Measurements from ENCODE around the gene CD84.
A peak's percentile ranks its signal among the peaks of the same experiment; 100 is the strongest.
"Not testable (repeated sequence)": the region's sequence is repeated elsewhere in the genome, so short reads cannot be mapped to it uniquely, and the experiment has no call there.

CD84 gene

GRCh38 chr1:160567858-160568682 lies 11.2 kb downstream of the CD84 start:
- DNase-seq, result peak; percentile 72

DNA sequence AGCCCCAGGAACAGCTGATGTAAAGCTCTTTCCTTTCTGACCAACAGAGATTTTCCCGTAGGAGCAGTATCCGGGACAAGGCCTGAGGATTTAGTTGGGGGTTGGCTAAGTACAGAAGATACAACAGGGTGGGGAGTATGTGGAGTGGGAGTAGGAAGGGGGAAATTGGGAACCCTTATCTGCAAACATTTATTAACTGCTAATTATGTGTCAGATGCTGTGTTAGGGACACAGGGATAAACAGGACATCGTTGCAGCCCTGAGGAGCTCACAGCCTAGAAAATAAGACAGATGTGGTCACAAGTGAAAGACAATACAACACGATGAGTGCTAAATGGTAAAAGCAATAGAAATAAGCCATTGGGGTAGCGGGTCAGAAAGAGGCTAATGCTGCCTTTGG lies 12.0 kb downstream of the CD84 start:
- no peak for DNase-seq

- no peak for DNase-seq
Observed at GRCh38 chr1:160565564-160565963, 13.7 kb downstream of the CD84 start.

DNA sequence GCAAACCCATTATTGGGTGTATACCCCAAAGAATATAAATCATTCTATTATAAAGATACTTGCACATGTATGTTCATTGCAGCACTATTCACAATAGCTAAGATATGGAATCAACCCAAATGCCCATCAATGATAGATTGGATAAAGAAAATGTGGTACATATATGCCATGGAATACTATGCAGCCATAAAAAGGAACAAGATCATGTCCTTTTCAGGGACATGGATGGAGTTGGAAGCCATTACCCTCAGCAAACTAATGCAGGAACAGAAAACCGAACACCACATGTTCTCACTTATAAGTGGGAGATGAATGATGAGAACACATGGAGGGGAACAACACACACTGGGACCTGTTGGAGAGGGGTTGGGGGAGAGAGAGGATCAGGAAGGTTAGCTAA lies 16.1 kb downstream of the CD84 start:
- DNase-seq, result not testable (repeated sequence)

GRCh38 chr1:160562745-160563144 lies 16.6 kb downstream of the CD84 start:
- not testable (repeated sequence) for DNase-seq

GRCh38 chr1:160560806-160561205 lies 18.5 kb downstream of the CD84 start:
- no peak for DNase-seq

GRCh38 chr1:160560045-160560705 lies 19.1 kb downstream of the CD84 start:
- no peak for DNase-seq

DNA sequence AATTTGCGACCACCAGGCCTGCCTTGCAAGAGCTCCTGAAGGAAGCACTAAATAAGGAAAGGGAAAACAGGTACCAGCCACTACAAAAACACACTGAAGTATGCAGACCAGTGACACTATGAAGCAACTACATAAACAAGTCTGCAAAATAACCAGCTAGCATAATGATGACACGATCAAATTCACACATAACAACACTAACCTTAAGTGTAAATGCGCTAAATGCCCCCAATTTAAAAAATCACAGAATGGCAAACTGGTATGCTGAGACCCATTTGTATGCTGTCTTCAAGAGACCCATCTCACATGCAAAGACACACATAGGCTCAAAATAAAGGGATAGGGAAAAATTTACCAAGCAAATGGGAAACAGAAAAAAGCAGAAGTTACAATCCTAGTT lies 19.9 kb downstream of the CD84 start:
- DNase-seq, result not testable (repeated sequence)

GRCh38 chr1:160558660-160559380 lies 20.5 kb downstream of the CD84 start:
- DNase-seq, result no peak

- DNase-seq, result no peak
Observed at GRCh38 chr1:160553778-160554177, 25.5 kb downstream of the CD84 start.

DNA sequence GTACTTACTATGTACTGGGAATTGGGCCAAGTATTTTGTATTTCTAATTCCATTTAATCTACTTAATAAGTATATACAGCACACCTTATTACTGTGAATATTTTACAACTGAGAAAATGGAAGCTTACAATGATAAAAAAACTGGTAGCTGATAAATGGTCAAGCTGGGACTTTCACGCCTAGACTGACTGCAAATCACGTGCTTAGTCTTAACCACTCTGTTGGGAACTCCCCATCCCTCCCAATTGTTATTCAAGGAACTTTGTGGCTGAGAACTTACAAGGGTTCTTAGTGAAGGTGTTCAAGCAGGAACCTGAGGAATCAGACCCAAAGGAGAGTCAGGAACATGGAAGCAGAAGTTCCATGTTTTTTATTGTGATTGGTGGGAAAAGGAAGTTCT lies 26.9 kb downstream of the CD84 start:
- DNase-seq, result no peak

DNA sequence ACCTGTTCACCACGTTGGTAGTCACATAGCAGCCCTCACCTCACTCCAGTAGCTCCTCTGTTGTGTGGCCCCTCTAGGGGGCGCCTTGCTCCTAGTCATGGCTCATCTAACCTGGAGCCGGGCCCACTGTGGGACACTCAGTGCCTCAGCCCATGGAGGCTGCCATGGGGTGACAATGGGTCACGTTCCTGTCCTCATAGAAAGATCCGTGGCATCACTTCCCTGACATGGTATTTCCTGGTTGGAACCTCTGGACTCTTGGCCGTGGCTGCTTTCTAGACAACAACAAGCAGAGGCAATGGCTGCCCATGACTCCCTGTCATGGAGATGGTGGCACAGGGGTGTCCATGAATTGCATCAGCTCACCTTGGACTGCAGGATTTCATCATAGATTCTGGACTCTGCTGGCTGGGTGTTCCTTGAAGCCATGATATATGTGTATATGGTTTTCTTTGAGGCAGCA lies 28.7 kb downstream of the CD84 start:
- DNase-seq, result peak; percentile 75

DNA sequence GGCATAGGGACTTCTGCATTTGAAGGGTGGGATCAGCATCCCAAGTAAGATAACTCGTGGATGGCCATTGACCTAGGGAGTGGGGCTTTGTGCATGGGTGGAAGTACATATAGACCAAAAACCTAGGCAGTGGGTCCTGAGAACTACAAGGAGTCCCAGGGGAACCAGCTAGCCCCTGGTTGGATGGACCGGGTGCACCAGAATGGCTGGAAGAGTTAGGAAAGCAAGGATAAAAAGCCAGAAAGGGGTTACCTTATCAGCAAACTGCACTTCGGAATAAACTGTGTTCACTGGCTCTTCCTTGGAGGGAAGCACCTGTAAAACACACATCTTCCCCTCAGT lies 29.7 kb downstream of the CD84 start:
- no peak for DNase-seq

DNA sequence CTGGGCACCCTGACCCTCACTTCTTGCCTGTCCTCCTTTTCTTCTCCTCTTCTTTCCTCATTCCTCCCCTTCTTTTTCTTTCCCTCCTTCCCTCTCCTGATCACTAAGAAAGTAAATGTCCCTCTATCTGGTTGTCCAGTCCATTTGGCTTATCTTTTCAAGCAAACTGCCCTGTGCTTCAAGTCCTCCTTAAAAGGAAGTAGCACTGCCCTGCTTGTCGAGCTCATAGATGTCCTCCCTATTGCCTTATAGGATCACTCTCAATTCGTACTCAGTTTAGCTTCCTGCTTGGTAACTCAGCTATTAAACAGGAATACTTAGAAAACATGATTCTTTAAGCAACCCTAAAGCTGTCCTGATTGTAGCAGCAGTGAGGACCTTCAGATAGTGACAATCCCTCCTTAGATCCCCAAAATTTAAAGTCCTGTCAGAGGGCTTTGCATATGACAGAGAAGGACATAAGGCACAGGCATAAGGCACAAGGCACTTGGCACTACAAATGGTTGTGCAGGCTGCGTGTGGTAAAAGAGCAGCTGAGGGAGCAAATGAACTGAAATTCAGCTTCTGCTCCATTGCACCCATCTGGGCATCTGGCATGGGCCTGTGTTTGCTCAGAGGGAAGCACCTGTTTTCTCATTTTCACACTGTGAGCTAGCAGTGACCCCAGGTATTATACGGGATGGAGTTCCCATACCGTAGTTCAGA lies 30.2 kb downstream of the CD84 start:
- no peak for DNase-seq

GRCh38 chr1:160548183-160548582 lies 31.1 kb downstream of the CD84 start:
- no peak for DNase-seq

DNA sequence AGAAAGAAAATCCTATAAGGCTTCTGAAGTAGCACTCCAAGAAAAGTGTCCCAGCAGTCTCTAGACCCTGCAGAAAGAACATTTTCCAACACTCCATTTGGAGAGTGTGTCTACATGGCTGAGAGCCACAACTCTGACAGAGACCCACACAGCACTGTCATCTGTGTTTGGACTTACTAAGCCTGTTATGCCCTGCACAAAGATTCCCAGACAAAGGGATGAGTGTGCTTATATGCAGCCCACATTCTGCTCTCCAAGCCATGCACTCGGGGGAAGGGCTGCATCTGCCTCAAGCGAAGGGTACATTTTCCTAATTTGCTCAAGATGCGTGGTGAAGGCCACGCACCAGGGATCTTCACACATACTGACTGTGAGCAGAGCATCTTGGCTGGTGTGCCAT lies 31.9 kb downstream of the CD84 start:
- DNase-seq, result no peak

GRCh38 chr1:160546942-160547341 lies 32.4 kb downstream of the CD84 start:
- no peak for DNase-seq

GRCh38 chr1:160544647-160545046 lies 34.6 kb downstream of the CD84 start:
- no peak for DNase-seq

DNA sequence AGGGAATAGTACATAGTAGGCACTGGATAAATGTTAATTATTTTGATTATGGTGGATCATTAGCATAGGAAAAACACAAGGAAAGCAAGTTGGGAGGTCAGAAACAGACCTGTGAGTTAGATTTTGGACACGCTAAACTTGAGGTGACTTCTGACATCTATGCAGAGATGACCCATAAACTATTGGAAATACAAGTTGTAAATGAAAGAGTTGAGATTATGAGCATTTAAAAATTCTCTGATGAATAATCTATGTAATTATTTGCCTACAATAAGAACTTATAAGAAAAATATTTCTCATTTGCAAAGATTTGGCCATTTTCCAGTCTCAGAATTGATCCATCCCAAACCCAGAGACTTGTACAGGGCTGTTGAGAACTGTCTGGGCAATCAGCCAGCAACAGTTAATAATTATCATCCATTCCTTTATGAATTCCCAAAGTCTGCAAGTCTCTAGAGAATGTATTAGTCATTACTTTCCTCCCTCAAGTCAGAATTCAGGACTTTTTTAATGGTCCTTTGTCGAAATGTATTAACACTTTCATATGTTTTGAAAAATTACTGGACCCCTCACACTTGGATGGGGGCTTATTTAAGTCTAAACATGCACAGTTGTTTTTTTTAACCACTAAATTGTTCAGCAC lies 36.9 kb downstream of the CD84 start:
- no peak for DNase-seq

DNA sequence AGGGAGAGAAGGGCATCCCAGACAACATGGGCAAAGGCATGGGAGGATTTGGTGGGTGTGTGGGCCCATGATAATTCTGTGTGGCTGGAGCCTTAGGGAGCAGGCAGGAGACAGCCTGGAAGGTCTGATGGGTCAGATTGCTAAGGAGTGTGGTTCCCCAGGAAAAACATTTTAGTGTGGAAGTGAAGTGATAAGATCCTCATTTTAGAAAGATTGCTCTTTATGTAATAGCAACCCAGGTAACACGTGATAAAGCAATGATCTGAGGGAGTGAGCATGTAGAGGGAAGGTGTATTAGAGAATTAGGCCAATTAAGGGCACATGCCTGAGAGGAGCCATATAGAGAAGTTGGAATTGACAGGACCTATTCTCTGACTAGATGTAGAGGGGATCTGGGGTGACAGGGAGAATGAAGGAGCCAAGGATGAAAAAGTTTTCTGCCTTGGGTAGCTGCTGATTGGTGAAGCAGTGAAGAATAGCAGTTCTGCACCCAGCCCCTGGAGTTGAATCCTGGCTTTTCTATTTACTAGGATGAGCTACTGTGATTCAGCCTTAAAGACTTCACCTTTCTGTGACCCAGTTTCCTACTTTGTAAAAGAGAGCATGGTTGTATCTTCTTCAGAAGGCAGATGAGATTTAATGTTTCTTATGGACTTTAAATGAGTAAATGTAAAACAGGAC lies 37.5 kb downstream of the CD84 start:
- no peak for DNase-seq

DNA sequence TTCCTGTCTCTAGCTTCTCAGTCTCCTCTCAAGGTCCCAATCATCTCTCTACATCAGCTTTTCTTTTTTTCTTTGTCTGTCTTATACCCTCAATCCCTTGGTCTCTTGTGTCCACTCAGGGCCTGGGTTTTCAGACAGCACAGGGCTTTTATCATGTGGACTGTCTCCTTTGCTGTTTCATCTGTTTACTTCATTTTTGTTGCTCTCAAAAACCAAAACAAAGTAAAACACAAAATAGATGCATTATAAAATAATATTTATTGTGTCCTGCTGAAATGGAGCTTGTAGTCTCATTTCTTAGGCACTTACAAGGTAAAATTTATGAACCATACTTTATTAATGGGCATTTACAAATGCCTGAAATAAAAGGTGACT lies 38.5 kb downstream of the CD84 start:
- no peak for DNase-seq
